HT-29 (cell line): ENCODE data around the gene ABHD18. TPM values are rescaled to one million over a fixed set of nuclear protein-coding genes. Genes with fewer than 3 reads are reported as not detected.
"Not testable (repeated sequence)": the region's sequence is repeated elsewhere in the genome, so short reads cannot be mapped to it uniquely, and the experiment has no call there.

ENCODE experiments used
- DNase-seq: peaks from one replicate; pipeline ENCODE4 v3.0.0-alpha.2; 2015; ENCODE audit warnings: low spot score
- total RNA-seq: library from RNA; depleted of rRNA; stranded (reverse); fragments of >200 nt; shearing (Covaris generic); gene quantifications from 2 replicates; pipeline ENCODE4 v1.2.3, GENCODE V29; 2014; rRNA removed

ABHD18 gene
- total RNA-seq, 1 experiment from 2014 or later, result 7.1 TPM

DNA sequence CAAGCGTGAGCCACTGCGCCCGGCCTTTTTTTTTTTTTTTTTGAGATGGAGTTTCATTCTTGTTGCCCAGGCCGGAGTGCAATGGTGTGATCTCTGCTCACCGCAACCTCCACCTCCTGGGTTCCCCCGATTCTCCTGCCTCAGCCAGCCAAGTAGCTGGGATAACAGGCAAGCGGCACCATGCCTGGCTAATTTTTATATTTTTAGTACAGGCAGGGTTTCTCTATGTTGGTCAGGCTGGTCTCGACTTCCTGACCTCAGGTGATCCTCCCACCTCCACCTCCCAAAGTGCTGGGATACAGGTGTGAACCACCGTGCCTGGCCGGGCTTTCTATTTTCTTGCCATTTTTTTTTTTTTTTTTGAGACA, 101.2 kb downstream of the ABHD18 start:
- DNase-seq, result not testable (repeated sequence)

DNA sequence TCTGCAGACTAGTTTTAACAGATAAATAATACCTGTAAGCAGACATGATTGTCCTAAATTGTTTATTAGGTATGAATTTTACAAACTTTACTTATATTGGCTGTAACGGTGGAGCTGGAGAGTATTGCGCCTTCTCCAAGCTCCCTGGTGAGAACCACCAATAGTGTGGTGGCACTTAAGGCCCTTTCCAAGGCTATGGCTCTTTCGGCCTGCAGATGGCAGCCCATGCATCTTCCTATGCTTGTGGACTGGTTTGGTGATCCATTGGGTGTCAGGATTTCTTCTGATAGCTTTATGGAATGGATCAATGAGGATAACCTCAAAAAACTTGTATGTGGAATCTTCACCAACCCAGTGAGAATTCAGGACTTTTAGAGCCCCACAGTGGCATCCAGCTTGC, 103.7 kb downstream of the ABHD18 start:
- peak; percentile 40 for DNase-seq

DNA sequence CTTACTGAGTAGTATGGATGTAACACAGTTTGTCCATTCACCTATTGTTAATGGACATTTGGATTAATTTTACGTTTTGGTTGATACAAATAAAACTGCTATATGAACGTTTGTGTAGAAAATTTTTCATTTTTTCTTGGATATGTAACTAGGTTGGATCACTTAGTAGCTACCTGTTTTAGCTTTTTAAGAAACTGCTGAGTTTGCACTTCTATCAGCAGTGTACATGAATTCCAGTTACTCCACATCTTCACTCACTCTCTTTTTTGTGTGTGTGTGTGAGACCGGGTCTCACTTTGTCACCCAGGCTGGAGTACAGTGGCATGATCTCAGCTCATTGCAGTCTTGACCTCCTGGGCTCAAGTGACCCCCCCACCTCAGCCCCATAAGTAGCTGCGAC, 111.3 kb downstream of the ABHD18 start:
- DNase-seq, result no peak

Other genes starting within 250 kb of the ABHD18 start
- gene SLC25A31, start 235.0 kb upstream of the ABHD18 start, total RNA-seq, result not detected in 2 replicates
- 7.7 and 8.1 TPM in 2 replicates for gene HSPA4L, start 183.1 kb upstream of the ABHD18 start, total RNA-seq
- 42.6 and 45.5 TPM in 2 replicates for gene PLK4, start 84.5 kb upstream of the ABHD18 start, total RNA-seq
- 9.0 and 11.8 TPM in 2 replicates for gene MFSD8, start 233 bp upstream of the ABHD18 start, total RNA-seq
- 15.0 and 16.4 TPM in 2 replicates for gene LARP1B, start 95.9 kb downstream of the ABHD18 start, total RNA-seq